Sciatic nerve (tissue), 2 donors: Measurements from ENCODE around the gene OBP2B. TPM values are rescaled to one million over a fixed set of nuclear protein-coding genes. Genes with fewer than 3 reads are reported as not detected.
"Not testable (repeated sequence)": the region's sequence is repeated elsewhere in the genome, so short reads cannot be mapped to it uniquely, and the experiment has no call there.

Experiments
- ATAC-seq: fragments of 200-7000 bp; cut with Tn5 transposase; one replicate; pipeline ENCODE4 v1.9.1; 2020; ENCODE audit warnings: mild to moderate bottlenecking, moderate library complexity
- DNase-seq: peaks from one replicate; pipeline ENCODE4 v3.0.0-alpha.2; 2020; ENCODE audit warnings: low spot score
- intact Hi-C: fragments of 100-400 bp; cut with DNase I; formaldehyde crosslinking; loops from one replicate; pipeline ENCODE4 v1.14.2; 2022
- total RNA-seq: library from RNA; stranded (reverse); fragmentation: NEBNext Ultra II Directional; extraction: Animal tissue kit (Norgen Biotek cat#: 25700); gene quantifications from one replicate; pipeline ENCODE4 v1.2.1, GENCODE V29; 2021
- donor health status: DM: no; HTN: no; CAD: no.
- donor health status: DM: no; HTN: no; CAD: no.

The OBP2B gene
- total RNA-seq, result not detected

- ATAC-seq, DNase-seq, intact Hi-C loops: not testable (repeated sequence)
Observed at GRCh38 chr9:133208880-133209300, at the start of gene OBP2B. TSS of gene OBP2B (minus strand) at chr9:133209250. CDS start at chr9:133209199, 51 bp downstream.

- DNase-seq, result no peak
- intact Hi-C loops, result no loop called here
- no peak for ATAC-seq
Observed at GRCh38 chr9:133258061-133259015, 49.3 kb upstream of the OBP2B start.

GRCh38 chr9:133257465-133257956 is 48.5 kb upstream of the OBP2B start:
- no peak for DNase-seq
- intact Hi-C loops, result no loop called here
- peak; percentile 20 for ATAC-seq

- no peak for ATAC-seq
- intact Hi-C loops, result no loop called here
- no peak for DNase-seq
Observed at GRCh38 chr9:133256686-133257091, 47.6 kb upstream of the OBP2B start.

GRCh38 chr9:133256136-133256461 is 47.0 kb upstream of the OBP2B start:
- DNase-seq, result no peak
- intact Hi-C loops, result no loop called here
- no peak for ATAC-seq

- intact Hi-C loops, result no loop called here
- no peak for ATAC-seq
- no peak for DNase-seq
Observed at GRCh38 chr9:133255371-133256135, 46.5 kb upstream of the OBP2B start.

GRCh38 chr9:133254471-133254870 is 45.4 kb upstream of the OBP2B start:
- DNase-seq (no peak), ATAC-seq (no peak)
- intact Hi-C loops, result no loop called here

- ATAC-seq, result no peak
- no peak for DNase-seq
- intact Hi-C loops, result no loop called here
Observed at GRCh38 chr9:133253268-133253667, 44.2 kb upstream of the OBP2B start.

- DNase-seq (no peak), ATAC-seq (peak; percentile 86)
- intact Hi-C loops, result no loop called here
Observed at GRCh38 chr9:133252301-133253020, 43.4 kb upstream of the OBP2B start.

GRCh38 chr9:133251773-133252172 is 42.7 kb upstream of the OBP2B start:
- ATAC-seq, result peak; percentile 27

GRCh38 chr9:133251221-133251620 is 42.2 kb upstream of the OBP2B start:
- ATAC-seq, intact Hi-C loops, DNase-seq: not testable (repeated sequence)

More at GRCh38 chr9:133251773-133252172, 42.7 kb upstream of the OBP2B start:
- no peak for DNase-seq
- intact Hi-C loops, result no loop called here

- ATAC-seq (no peak), DNase-seq (no peak)
- intact Hi-C loops, result no loop called here
Observed at GRCh38 chr9:133250741-133251170, 41.7 kb upstream of the OBP2B start.

- no peak for ATAC-seq
- no peak for DNase-seq
- intact Hi-C loops, result no loop called here
Observed at GRCh38 chr9:133249337-133249736, 40.3 kb upstream of the OBP2B start.

- no peak for ATAC-seq
- intact Hi-C loops, result no loop called here
- no peak for DNase-seq
Observed at GRCh38 chr9:133248726-133249295, 39.8 kb upstream of the OBP2B start.

GRCh38 chr9:133247632-133248031 is 38.6 kb upstream of the OBP2B start:
- intact Hi-C loops, result no loop called here
- ATAC-seq (no peak), DNase-seq (no peak)

- DNase-seq, result no peak
- intact Hi-C loops, result no loop called here
- ATAC-seq, result no peak
Observed at GRCh38 chr9:133246991-133247390, 37.9 kb upstream of the OBP2B start.

GRCh38 chr9:133246562-133246961 is 37.5 kb upstream of the OBP2B start:
- ATAC-seq (no peak), DNase-seq (no peak)
- intact Hi-C loops, result no loop called here

GRCh38 chr9:133242991-133243390 is 33.9 kb upstream of the OBP2B start:
- intact Hi-C loops, result no loop called here
- DNase-seq (no peak), ATAC-seq (no peak)

- intact Hi-C loops, result no loop called here
- ATAC-seq, result no peak
- DNase-seq, result no peak
Observed at GRCh38 chr9:133242241-133242640, 33.2 kb upstream of the OBP2B start.
